HepG2 (cell line): ENCODE data around the gene CHDH. TPM values are rescaled to one million over a fixed set of nuclear protein-coding genes. Genes with fewer than 3 reads are reported as not detected.
A peak's percentile ranks its signal among the peaks of the same experiment; 100 is the strongest.

ENCODE experiments used
- DZIP1 ChIP-seq: sonication (generic); formaldehyde crosslinking; IDR thresholded peaks from 2 replicates; pipeline ENCODE4 v1.5.0; 2020; ENCODE audit warnings: mild to moderate bottlenecking, missing genetic modification reagents
- ELF1 ChIP-seq: sonication (generic); formaldehyde crosslinking; IDR thresholded peaks from 2 replicates; pipeline ENCODE4 v1.4.0; 2020; ENCODE audit warnings: missing genetic modification reagents
- HDAC1 ChIP-seq: sonication (generic); formaldehyde crosslinking; IDR thresholded peaks from 2 replicates; pipeline ENCODE4 v1.5.1; 2020; ENCODE audit warnings: mild to moderate bottlenecking, missing genetic modification reagents
- HMG20A ChIP-seq: IDR thresholded peaks from 2 replicates; pipeline ENCODE4 v1.6.1; 2016; ENCODE audit warnings: borderline replicate concordance
- HMGA1 ChIP-seq: sonication (generic); formaldehyde crosslinking; conservative IDR thresholded peaks from 2 replicates; pipeline ENCODE4 v1.4.0; 2020; ENCODE audit warnings: missing genetic modification reagents
- JARID2 ChIP-seq: sonication (generic); formaldehyde crosslinking; IDR thresholded peaks from 2 replicates; pipeline ENCODE4 v1.8.1; 2023; ENCODE audit warnings: missing genetic modification reagents, inconsistent platforms; ENCODE audit not compliant: insufficient replicate concordance
- NFYC ChIP-seq: IDR thresholded peaks from 2 replicates; pipeline ENCODE4 v1.6.1; 2016; ENCODE audit warnings: missing genetic modification reagents, missing compliant biosample characterization
- PITX1 ChIP-seq: sonication (generic); formaldehyde crosslinking; IDR thresholded peaks from 2 replicates; pipeline ENCODE4 v1.5.1; 2020; ENCODE audit warnings: mild to moderate bottlenecking, missing genetic modification reagents
- RAD51 ChIP-seq: fragments of 450-650 bp; IDR thresholded peaks from 2 replicates; pipeline ENCODE4 v1.6.1; 2016; ENCODE audit warnings: borderline replicate concordance
- SOX5 ChIP-seq: IDR thresholded peaks from 2 replicates; pipeline ENCODE4 v1.6.1; 2016; ENCODE audit warnings: borderline replicate concordance
- ZBTB10 ChIP-seq: sonication (generic); formaldehyde crosslinking; IDR thresholded peaks from 2 replicates; pipeline ENCODE4 v1.4.0; 2020; ENCODE audit warnings: missing genetic modification reagents, borderline replicate concordance
- ZBTB3 ChIP-seq: sonication (generic); formaldehyde crosslinking; IDR thresholded peaks from 2 replicates; pipeline ENCODE4 v1.4.0; 2020; ENCODE audit warnings: low read depth, mild to moderate bottlenecking, moderate library complexity, missing genetic modification reagents, borderline replicate concordance
- ZNF24 ChIP-seq: fragments of 450-650 bp; IDR thresholded peaks from 2 replicates; pipeline ENCODE4 v1.6.1; 2017; ENCODE audit warnings: antibody characterized with exemption, mild to moderate bottlenecking
- ZNF251 ChIP-seq: sonication (generic); formaldehyde crosslinking; IDR thresholded peaks from 2 replicates; pipeline ENCODE4 v1.9.0; 2021; ENCODE audit warnings: mild to moderate bottlenecking, missing genetic modification reagents
- ZNF503 ChIP-seq: sonication (generic); formaldehyde crosslinking; IDR thresholded peaks from 2 replicates; pipeline ENCODE4 v1.4.0; 2020; ENCODE audit warnings: missing genetic modification reagents
- ZNF629 ChIP-seq: sonication (generic); formaldehyde crosslinking; conservative IDR thresholded peaks from 2 replicates; pipeline ENCODE4 v1.5.0; 2020; ENCODE audit warnings: missing genetic modification reagents
- ZNF691 ChIP-seq: sonication (generic); formaldehyde crosslinking; IDR thresholded peaks from 2 replicates; pipeline ENCODE4 v1.4.0; 2020; ENCODE audit warnings: missing genetic modification reagents, low read depth, mild to moderate bottlenecking, borderline replicate concordance
- ZNF883 ChIP-seq: sonication (generic); formaldehyde crosslinking; IDR thresholded peaks from 2 replicates; pipeline ENCODE4 v1.5.1; 2020; ENCODE audit warnings: mild to moderate bottlenecking, missing genetic modification reagents; ENCODE audit errors: not compliant biosample characterization
- polyA plus RNA-seq, 8 experiments: library from polyadenylated mRNA; depleted of rRNA in 3 of 8; stranded (reverse) in 7 of 8; unstranded in 1 of 8; fragments of >200 nt; fragmentation: Illumina TruSeq in 4 of 8; extraction: Trizol in 4 of 8; gene quantifications; 2 replicates each; pipeline versions ENCODE4 v1.2.1 to v1.2.3, GENCODE V29; 2011 to 2016; ENCODE audit warnings: low read depth in 4 of 8, missing spikeins in 1 of 8, mixed read lengths in 1 of 8; ENCODE audit not compliant: insufficient read depth in 1 of 8
- total RNA-seq, 5 experiments: library from RNA; depleted of rRNA; stranded (reverse); fragments of >200 nt; fragmentation: Illumina TruSeq; extraction: Trizol; gene quantifications; 2 replicates each; pipeline ENCODE4 v1.2.3, GENCODE V29; 2016; ENCODE audit warnings: low read depth in 1 of 5
- TF ChIP-seq, protein P1 (sequence below): sonication (generic); formaldehyde crosslinking; IDR thresholded peaks from 2 replicates; pipeline ENCODE4 v1.4.0; 2020; ENCODE audit warnings: mild to moderate bottlenecking, low read depth, missing genetic modification reagents

The CHDH gene
- total and polyA plus RNA-seq, 2 of the 13 experiments (the other 11 are each of a cell fraction or from before 2014, with no cell fraction given), result 28.1 to 48.9 TPM

DNA sequence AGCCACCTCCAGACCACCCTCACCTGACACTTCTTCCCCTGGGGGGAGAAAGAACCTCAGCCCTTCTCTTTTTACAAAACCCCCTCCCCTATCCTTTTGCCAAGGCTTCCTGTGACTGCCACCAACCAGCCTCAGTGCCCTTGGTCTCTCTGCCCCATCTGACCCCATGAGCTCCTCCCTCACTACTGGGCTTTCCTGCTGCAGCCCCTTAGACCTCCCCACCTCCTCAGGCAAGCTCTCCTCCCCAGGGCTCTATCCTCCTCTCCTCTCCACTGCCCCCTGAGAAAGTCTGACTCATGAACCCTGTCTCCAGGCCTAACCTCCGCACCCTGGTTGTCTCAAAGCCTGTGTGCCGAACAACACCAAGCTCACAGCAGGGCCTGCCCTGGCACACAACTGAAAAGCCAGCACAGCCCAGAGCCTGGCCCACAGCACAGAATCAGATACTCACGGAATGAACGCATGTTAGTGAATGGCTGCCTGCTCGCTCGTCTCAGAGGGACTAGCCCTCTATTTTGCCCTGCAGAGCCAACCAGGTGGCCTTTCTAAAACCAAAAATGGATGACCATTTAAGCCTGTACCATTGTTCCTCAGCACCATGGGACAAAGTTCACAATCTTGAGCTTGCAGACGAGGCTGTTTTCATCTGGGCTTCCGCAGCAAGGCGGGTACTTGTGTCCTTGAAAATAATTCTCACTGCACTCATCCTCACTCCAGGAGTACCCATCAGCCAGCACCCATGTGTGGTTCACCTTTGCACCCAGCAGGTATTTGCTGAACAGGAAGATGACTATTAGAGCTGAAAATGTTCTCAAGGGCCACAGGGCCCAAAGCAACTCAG lies 1.7 kb downstream of the CHDH start (continued):
- TF ChIP-seq HMGA1 (CRISPR knock-in tag) (no peak), ZBTB3 (no peak), ELF1 (CRISPR knock-in tag) (no peak), ZBTB10 (no peak; the same call in 1 of the 2 replicates), JARID2 (no peak), PITX1 (CRISPR knock-in tag) (peak; percentile 9; the same call in 1 of the 2 replicates), ZNF629 (CRISPR knock-in tag) (no peak), RAD51 (no peak), SOX5 (CRISPR knock-in tag) (peak; percentile 72), ZNF24 (no peak), ZNF691 (no peak), ZNF883 (no peak), ZNF503 (CRISPR knock-in tag) (peak; percentile 40; the same call in 1 of the 2 replicates), DZIP1 (no peak), NFYC (CRISPR knock-in tag) (0 out of 2 replicates have a peak, but pooled peaks have one; percentile 9), HDAC1 (peak; percentile 32; the same call in 1 of the 2 replicates), HMG20A (peak; percentile 11; the same call in 1 of the 2 replicates), ZNF251 (CRISPR knock-in tag) (no peak)
- TF ChIP-seq, protein P1, sequence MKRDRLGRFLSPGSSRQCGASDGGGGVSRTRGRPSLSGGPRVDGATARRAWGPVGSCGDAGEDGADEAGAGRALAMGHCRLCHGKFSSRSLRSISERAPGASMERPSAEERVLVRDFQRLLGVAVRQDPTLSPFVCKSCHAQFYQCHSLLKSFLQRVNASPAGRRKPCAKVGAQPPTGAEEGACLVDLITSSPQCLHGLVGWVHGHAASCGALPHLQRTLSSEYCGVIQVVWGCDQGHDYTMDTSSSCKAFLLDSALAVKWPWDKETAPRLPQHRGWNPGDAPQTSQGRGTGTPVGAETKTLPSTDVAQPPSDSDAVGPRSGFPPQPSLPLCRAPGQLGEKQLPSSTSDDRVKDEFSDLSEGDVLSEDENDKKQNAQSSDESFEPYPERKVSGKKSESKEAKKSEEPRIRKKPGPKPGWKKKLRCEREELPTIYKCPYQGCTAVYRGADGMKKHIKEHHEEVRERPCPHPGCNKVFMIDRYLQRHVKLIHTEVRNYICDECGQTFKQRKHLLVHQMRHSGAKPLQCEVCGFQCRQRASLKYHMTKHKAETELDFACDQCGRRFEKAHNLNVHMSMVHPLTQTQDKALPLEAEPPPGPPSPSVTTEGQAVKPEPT (CRISPR knock-in tag), result 0 out of 2 replicates have a peak, but pooled peaks have one; percentile 22
